Mesenchymal stem cell (in vitro differentiated cells and primary cell): ENCODE data around the gene PLCXD3.

Experiments used
- DNase-seq: peaks from one replicate; pipeline ENCODE4 v3.0.0-alpha.2; 2013
- H2AFZ ChIP-seq: one replicate; pipeline ENCODE4 v1.6.1; 2013; ENCODE audit warnings: low read depth, mild to moderate bottlenecking, control low read depth, inconsistent platforms, low read length, moderate library complexity
- H2AK5ac ChIP-seq: 2 replicates; pipeline ENCODE4 v1.6.1; 2013; ENCODE audit warnings: low read length, moderate library complexity, mild to moderate bottlenecking, inconsistent platforms; ENCODE audit not compliant: severe bottlenecking
- H2BK120ac ChIP-seq: one replicate; pipeline ENCODE4 v1.6.1; 2013; ENCODE audit warnings: low read depth, mild to moderate bottlenecking, inconsistent platforms, low read length, moderate library complexity
- H2BK12ac ChIP-seq, 2 experiments: one replicate each; pipeline ENCODE4 v1.6.1; 2013; ENCODE audit warnings: inconsistent platforms in 2 of 2, low read length in 2 of 2, mild to moderate bottlenecking in 2 of 2, moderate library complexity in 2 of 2, control low read depth in 1 of 2
- H2BK15ac ChIP-seq: one replicate; pipeline ENCODE4 v1.6.1; 2013; ENCODE audit warnings: mild to moderate bottlenecking, low read depth, inconsistent platforms; ENCODE audit not compliant: poor library complexity, severe bottlenecking
- H2BK5ac ChIP-seq: 2 replicates; pipeline ENCODE4 v1.6.1; 2013; ENCODE audit warnings: low read depth, mild to moderate bottlenecking, low read length, control low read depth, inconsistent platforms; ENCODE audit not compliant: poor library complexity, severe bottlenecking
- H3K14ac ChIP-seq, 2 experiments: one replicate each; pipeline ENCODE4 v1.6.1; 2013; ENCODE audit warnings: inconsistent platforms in 2 of 2, low read length in 2 of 2, control low read depth in 1 of 2, mild to moderate bottlenecking in 1 of 2, moderate library complexity in 1 of 2
- H3K18ac ChIP-seq, 2 experiments: one replicate each; pipeline ENCODE4 v1.6.1; 2013; ENCODE audit warnings: inconsistent platforms in 2 of 2, low read length in 2 of 2, control low read depth in 1 of 2, low read depth in 1 of 2, mild to moderate bottlenecking in 1 of 2
- H3K23ac ChIP-seq, 2 experiments: one replicate each; pipeline ENCODE4 v1.6.1; 2013; ENCODE audit warnings: inconsistent platforms in 2 of 2, low read length in 2 of 2, mild to moderate bottlenecking in 2 of 2, moderate library complexity in 2 of 2, control low read depth in 1 of 2
- H3K27ac ChIP-seq: 2 replicates; pipeline ENCODE4 v1.5.1; 2013; ENCODE audit warnings: mild to moderate bottlenecking, moderate library complexity, low read length, control low read depth, inconsistent platforms; ENCODE audit not compliant: poor library complexity, severe bottlenecking
- H3K27me3 ChIP-seq, 2 experiments: 2 replicates each; pipeline versions ENCODE4 v1.6.1 to v1.7.0; 2013; ENCODE audit warnings: low read length in 2 of 2, mild to moderate bottlenecking in 2 of 2, moderate library complexity in 2 of 2, control low read depth in 1 of 2, inconsistent platforms in 1 of 2; ENCODE audit not compliant: control insufficient read depth in 1 of 2, insufficient read depth in 1 of 2
- H3K36me3 ChIP-seq, 2 experiments: 2 replicates each; pipeline versions ENCODE4 v1.6.1 to v1.7.0; 2013; ENCODE audit warnings: low read length in 2 of 2, control low read depth in 1 of 2, inconsistent platforms in 1 of 2, low read depth in 1 of 2, mild to moderate bottlenecking in 1 of 2; ENCODE audit not compliant: insufficient read depth in 2 of 2, control insufficient read depth in 1 of 2
- H3K4ac ChIP-seq, 2 experiments: one replicate each; pipeline ENCODE4 v1.6.1; 2013; ENCODE audit warnings: inconsistent platforms in 2 of 2, low read length in 2 of 2, mild to moderate bottlenecking in 2 of 2, moderate library complexity in 2 of 2, control low read depth in 1 of 2, low read depth in 1 of 2
- H3K4me1 ChIP-seq: 2 replicates; pipeline ENCODE4 v1.6.1; 2013; ENCODE audit warnings: low read depth, low read length, control low read depth; ENCODE audit not compliant: control insufficient read depth, insufficient read depth
- H3K4me2 ChIP-seq: 2 replicates; pipeline ENCODE4 v1.6.1; 2013; ENCODE audit warnings: low read length, mild to moderate bottlenecking, inconsistent platforms; ENCODE audit not compliant: poor library complexity, severe bottlenecking
- H3K4me3 ChIP-seq, 2 experiments: 2 replicates each; pipeline versions ENCODE4 v1.5.1 to v1.7.0; 2013; ENCODE audit warnings: low read length in 2 of 2, mild to moderate bottlenecking in 2 of 2, control low read depth in 1 of 2, low read depth in 1 of 2; ENCODE audit not compliant: insufficient read depth in 1 of 2
- H3K79me1 ChIP-seq: replicated peaks from 2 replicates; pipeline ENCODE4 v1.6.1; 2013; ENCODE audit warnings: mild to moderate bottlenecking, control low read depth, low read length, inconsistent platforms; ENCODE audit not compliant: poor library complexity, severe bottlenecking
- H3K9ac ChIP-seq: 2 replicates; pipeline ENCODE4 v1.7.0; 2013; ENCODE audit warnings: mild to moderate bottlenecking, low read length, moderate library complexity
- H3K9me3 ChIP-seq: 2 replicates; pipeline ENCODE4 v1.7.0; 2013; ENCODE audit warnings: mild to moderate bottlenecking, low read length; ENCODE audit not compliant: control insufficient read depth
- H4K8ac ChIP-seq: one replicate; pipeline ENCODE4 v1.6.1; 2013; ENCODE audit warnings: inconsistent platforms, mild to moderate bottlenecking, low read length, moderate library complexity
- H4K91ac ChIP-seq: one replicate; pipeline ENCODE4 v1.6.1; 2013; ENCODE audit warnings: mild to moderate bottlenecking, low read length, inconsistent platforms
- WGBS: methylation state at CpG from one replicate; pipeline ENCODE4 v1.1.7; 2013; ENCODE audit warnings: mixed read lengths; 5-methylcytosine and 5-hydroxymethylcytosine counted together

Gene PLCXD3

GRCh38 chr5:41286165-41286564 lies 224.2 kb downstream of the PLCXD3 start:
- no peak overlapping the region for H2BK120ac ChIP-seq
- H2BK5ac ChIP-seq, result no peak overlapping the region
- H3K36me3 ChIP-seq, result no peaks in the 10 kb centered on the region
- no peaks in the 10 kb centered on the region for H3K9me3 ChIP-seq
- H3K4ac ChIP-seq, result no peak overlapping the region
- no peak overlapping the region for H3K23ac ChIP-seq
- H2AFZ ChIP-seq, result no peak overlapping the region
- H3K27ac ChIP-seq, result no peak overlapping the region
- H3K4me1 ChIP-seq, result no peaks in the 10 kb centered on the region
- H3K4me3 ChIP-seq, result no peak overlapping the region
- H2AK5ac ChIP-seq, result no peak overlapping the region
- H3K9ac ChIP-seq, result no peak overlapping the region
- H3K4me2 ChIP-seq, result no peak overlapping the region
- H4K8ac ChIP-seq, result no peak overlapping the region
- H3K18ac ChIP-seq, result no peak overlapping the region
- no peaks in the 10 kb centered on the region for H3K27me3 ChIP-seq
- H2BK12ac ChIP-seq, result no peak overlapping the region
- H2BK15ac ChIP-seq, result no peak overlapping the region
- 93% methylated on average over 2 of the region's 2 CpGs for WGBS
- H3K14ac ChIP-seq, result no peak overlapping the region
- no peak for DNase-seq
- no peaks in the 10 kb centered on the region for H3K79me1 ChIP-seq
- no peak overlapping the region for H4K91ac ChIP-seq

- Histone ChIP-seq H2AK5ac (no peak overlapping the region), H2BK15ac (no peak overlapping the region), H3K18ac (no peak overlapping the region), H3K9ac (no peak overlapping the region), H3K27me3 (no peaks in the 10 kb centered on the region), H3K79me1 (no peaks in the 10 kb centered on the region), H3K4me1 (no peaks in the 10 kb centered on the region), H2AFZ (no peak overlapping the region), H2BK120ac (no peak overlapping the region), H2BK5ac (no peak overlapping the region), H3K4me2 (no peak overlapping the region), H3K4me3 (no peak overlapping the region), H3K14ac (no peak overlapping the region), H4K8ac (no peak overlapping the region), H4K91ac (no peak overlapping the region), H3K23ac (no peak overlapping the region), H3K36me3 (no peaks in the 10 kb centered on the region), H3K27ac (no peak overlapping the region), H3K9me3 (no peaks in the 10 kb centered on the region), H3K4ac (no peak overlapping the region), H2BK12ac (no peak overlapping the region)
- no peak for DNase-seq
- 80% methylated on average over 1 of the region's 2 CpGs for WGBS
These were observed 225.5 kb downstream of the PLCXD3 start for GRCh38 chr5:41284938-41285337.

- H3K4ac ChIP-seq, result no peak overlapping the region
- no peak for DNase-seq
- H3K4me2 ChIP-seq, result no peak overlapping the region
- H2BK15ac ChIP-seq, result no peak overlapping the region
- H3K9ac ChIP-seq, result no peak overlapping the region
- no peak overlapping the region for H2BK12ac ChIP-seq
- H3K18ac ChIP-seq, result no peak overlapping the region
- H2BK5ac ChIP-seq, result no peak overlapping the region
- H2BK120ac ChIP-seq, result no peak overlapping the region
- H2AFZ ChIP-seq, result no peak overlapping the region
- H3K4me1 ChIP-seq, result no peaks in the 10 kb centered on the region
- no peak overlapping the region for H4K91ac ChIP-seq
- H3K27ac ChIP-seq, result no peak overlapping the region
- no peaks in the 10 kb centered on the region for H3K79me1 ChIP-seq
- H3K14ac ChIP-seq, result no peak overlapping the region
- H3K27me3 ChIP-seq, result no peaks in the 10 kb centered on the region
- H3K4me3 ChIP-seq, result no peak overlapping the region
- no peak overlapping the region for H4K8ac ChIP-seq
- no peak overlapping the region for H3K23ac ChIP-seq
- no peak overlapping the region for H2AK5ac ChIP-seq
- no peaks in the 10 kb centered on the region for H3K36me3 ChIP-seq
- no peaks in the 10 kb centered on the region for H3K9me3 ChIP-seq
- 79% methylated on average over 12 of the region's 12 CpGs for WGBS
These were observed 229.1 kb downstream of the PLCXD3 start for GRCh38 chr5:41281215-41281810.

DNA sequence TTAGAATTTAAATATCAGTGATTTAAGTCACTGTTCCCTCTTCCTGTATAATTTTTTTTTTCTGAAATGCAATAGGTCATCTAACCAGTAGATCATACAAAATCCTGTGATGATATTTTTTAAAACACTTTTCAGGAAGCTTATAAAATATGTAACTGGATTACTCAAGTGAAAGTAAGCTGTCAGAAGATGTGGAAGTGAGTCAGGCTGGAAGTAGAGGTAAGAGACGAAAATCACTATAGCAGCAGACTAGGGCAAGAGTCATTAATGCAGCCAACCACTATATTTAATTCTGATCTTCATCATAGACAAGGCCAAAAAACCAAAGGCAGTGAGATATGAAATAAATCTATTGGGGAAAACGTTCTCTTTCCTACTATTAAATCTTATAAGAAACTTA lies 231.4 kb downstream of the PLCXD3 start:
- Histone ChIP-seq H2AK5ac (no peak overlapping the region), H2BK5ac (no peak overlapping the region), H2BK15ac (no peak overlapping the region), H3K4me1 (no peaks in the 10 kb centered on the region), H3K4me3 (no peak overlapping the region), H3K79me1 (no peaks in the 10 kb centered on the region), H3K4me2 (no peak overlapping the region), H3K9me3 (no peaks in the 10 kb centered on the region), H3K4ac (no peak overlapping the region), H3K18ac (no peak overlapping the region), H4K8ac (no peak overlapping the region), H3K9ac (no peak overlapping the region), H3K27me3 (no peaks in the 10 kb centered on the region), H2AFZ (no peak overlapping the region), H2BK120ac (no peak overlapping the region), H4K91ac (no peak overlapping the region), H3K23ac (no peak overlapping the region), H3K27ac (no peak overlapping the region), H3K14ac (no peak overlapping the region), H2BK12ac (no peak overlapping the region), H3K36me3 (no peaks in the 10 kb centered on the region)
- no CpG with 5 or more reads among the region's 2 CpGs for WGBS
- DNase-seq, result no peak
